GM08714 (cell line): ENCODE results near the gene DNAJA2.
"Not testable (repeated sequence)": the region's sequence is repeated elsewhere in the genome, so short reads cannot be mapped to it uniquely, and the experiment has no call there.

Source experiments
- H3K4me3 ChIP-seq: fragments of 200-500 bp; sonication (Bioruptor generic); 2 replicates; pipeline ENCODE4 v1.5.1; 2014; ENCODE audit warnings: mild to moderate bottlenecking, low read length, inconsistent platforms
- ZNF274 ChIP-seq: IDR thresholded peaks from 2 replicates; pipeline ENCODE4 v1.6.1; 2012; ENCODE audit warnings: mild to moderate bottlenecking, low read depth, low read length

Gene DNAJA2

GRCh38 chr16:46962629-46963028 lies 10.8 kb downstream of the DNAJA2 start:
- no peak overlapping the region for H3K4me3 ChIP-seq

DNA sequence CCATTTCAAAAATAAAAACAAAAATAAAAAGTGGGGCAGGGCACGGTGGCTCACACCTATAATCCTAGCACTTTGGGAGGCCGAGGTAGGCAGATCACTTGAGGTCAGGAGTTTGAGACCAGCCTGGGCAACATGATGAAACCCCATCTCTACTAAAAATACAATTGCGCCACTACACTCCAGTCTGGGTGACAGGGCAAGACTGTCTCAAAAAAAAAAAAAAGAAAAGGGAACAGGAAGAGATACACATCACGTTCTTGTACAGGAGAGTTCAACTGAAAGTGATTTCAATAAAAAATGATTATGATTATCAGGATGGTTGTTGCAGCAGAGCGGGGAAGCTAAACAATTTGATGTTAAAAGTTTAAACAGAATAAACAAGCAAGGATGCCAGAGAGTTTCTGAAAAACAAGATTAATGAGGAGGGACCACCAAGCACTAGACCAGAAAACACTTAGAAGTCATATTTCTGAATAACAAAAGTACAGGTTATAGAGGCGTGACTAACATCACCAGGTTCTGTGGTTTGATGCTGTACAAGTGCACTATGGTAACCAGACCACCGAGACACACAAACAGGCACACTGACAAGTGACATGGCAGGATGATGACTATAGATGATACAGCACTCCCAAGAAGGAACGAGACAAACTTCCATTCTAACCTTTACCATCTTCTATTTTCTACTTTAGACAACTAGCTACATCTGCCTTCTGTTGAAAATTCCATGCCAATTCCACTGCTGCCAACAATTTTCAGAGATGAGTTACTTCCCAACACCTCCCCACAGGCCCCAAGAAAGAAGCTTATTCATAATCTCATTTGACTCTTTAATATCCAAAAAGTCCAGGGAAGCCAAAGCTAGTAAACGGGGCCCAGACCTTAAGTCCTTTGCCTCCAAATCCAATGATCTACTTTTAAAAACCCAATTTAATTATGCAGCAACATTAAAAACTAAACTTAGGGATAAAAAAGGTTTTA lies 11.8 kb downstream of the DNAJA2 start:
- no peak for TF ChIP-seq ZNF274
- H3K4me3 ChIP-seq = no peak overlapping the region

More at GRCh38 chr16:46962629-46963028, 10.8 kb downstream of the DNAJA2 start:
- no peak for TF ChIP-seq ZNF274

DNA sequence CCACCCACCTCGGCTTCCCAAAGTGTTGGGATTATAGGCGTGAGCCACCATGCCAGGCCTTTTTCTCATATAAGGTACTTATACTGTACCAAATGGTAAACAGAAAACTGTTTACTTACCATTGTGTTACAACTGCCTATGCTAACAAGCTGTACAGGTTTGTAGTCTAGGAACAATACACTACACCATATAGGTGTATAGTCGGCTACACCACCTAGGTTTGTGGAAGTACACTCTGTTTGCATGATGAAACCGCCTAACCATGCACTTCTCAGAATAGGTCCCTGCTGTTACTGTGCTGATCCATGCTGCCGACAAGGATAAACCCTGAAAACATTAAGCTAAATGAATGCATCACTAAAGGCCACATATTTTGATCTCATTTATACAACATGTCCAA lies 18.9 kb downstream of the DNAJA2 start:
- H3K4me3 ChIP-seq = no peak overlapping the region
- no peak for TF ChIP-seq ZNF274

DNA sequence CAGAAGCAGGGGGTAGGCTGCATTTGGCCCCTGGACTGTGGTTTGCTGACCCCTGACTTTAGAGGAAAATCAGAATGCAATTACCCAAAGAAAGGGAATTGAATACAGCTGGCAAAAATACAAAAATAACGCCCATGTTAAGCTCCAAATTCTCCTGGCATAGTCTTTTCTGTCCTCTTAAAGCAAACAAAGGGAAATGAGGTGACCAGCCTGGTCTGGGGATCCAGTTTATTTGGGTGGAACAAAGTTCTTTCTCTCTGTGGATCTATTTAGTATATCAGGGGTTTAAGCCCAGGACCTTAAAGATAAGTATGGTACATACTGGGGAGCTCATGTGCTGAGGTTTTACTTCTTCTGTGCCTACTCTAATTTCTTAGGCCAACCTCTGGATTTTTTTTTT lies 23.5 kb downstream of the DNAJA2 start:
- TF ChIP-seq ZNF274 = no peak
- no peak overlapping the region for H3K4me3 ChIP-seq

GRCh38 chr16:46949241-46949892 lies 24.1 kb downstream of the DNAJA2 start:
- TF ChIP-seq ZNF274 = no peak
- no peak overlapping the region for H3K4me3 ChIP-seq

- TF ChIP-seq ZNF274 = no peak
These were observed 24.8 kb downstream of the DNAJA2 start for GRCh38 chr16:46948548-46949166.

GRCh38 chr16:46947900-46948547 lies 25.4 kb downstream of the DNAJA2 start:
- no peak for TF ChIP-seq ZNF274
- H3K4me3 ChIP-seq = no peak overlapping the region

More at GRCh38 chr16:46948548-46949166, 24.8 kb downstream of the DNAJA2 start:
- no peak overlapping the region for H3K4me3 ChIP-seq

DNA sequence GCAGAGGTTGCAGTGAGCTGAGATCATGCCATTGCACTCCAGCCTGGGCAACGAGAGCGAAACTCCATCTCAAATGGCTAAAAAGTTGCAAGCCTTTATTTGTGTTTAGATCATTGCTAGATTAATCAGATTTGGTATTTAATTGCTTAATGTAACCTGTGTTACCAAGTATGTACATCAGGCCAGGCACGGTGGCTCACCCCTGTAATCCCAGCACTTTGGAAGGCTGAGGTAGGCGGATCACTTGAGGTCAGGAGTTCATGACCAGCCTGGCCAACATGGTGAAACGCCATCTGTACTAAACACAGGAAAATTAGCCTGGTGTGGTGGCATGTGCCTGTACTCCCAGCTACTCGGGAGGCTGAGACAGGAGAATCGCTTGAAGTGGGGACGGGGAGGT lies 28.8 kb downstream of the DNAJA2 start:
- H3K4me3 ChIP-seq = not testable (repeated sequence)

DNA sequence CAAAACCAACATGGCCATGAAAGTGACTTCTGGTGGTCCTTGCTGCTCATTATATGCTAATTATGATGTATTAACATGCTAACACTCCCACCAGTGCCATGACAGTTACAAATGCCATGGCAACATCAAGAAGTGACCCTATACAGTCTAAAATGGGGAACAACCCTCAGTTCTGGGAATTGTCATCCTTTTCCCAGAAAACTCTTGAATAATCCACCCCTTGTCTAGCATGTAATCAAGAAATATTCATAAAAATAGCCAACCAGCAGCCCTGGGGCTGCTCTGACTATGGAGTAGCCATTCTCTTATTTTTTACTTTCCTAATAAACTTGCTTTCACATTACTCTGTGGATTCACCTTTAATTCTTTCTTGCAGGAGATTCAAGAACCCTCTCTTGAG lies 35.9 kb downstream of the DNAJA2 start:
- H3K4me3 ChIP-seq = no peak overlapping the region
- TF ChIP-seq ZNF274 = no peak

DNA sequence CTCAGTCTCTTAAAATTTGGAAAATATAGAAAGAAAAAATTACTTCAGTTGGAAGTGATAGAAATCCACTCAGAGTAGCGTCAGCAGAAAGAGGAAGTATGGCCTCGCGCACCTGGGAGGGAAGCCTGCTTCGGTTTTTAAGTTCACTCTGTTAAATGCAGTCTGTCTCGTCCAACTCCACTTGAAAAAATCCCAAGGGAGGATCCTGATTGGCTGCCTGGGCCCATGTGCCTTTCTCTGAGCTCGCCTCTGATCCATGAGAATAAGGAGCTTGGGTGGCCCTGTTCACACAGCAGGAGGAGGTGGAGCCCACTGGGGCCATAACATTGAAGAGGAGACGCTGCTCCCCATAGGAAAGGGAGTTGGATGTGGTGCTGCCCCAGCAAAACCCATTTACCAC lies 40.7 kb downstream of the DNAJA2 start:
- TF ChIP-seq ZNF274 = no peak
- H3K4me3 ChIP-seq = no peak overlapping the region

DNA sequence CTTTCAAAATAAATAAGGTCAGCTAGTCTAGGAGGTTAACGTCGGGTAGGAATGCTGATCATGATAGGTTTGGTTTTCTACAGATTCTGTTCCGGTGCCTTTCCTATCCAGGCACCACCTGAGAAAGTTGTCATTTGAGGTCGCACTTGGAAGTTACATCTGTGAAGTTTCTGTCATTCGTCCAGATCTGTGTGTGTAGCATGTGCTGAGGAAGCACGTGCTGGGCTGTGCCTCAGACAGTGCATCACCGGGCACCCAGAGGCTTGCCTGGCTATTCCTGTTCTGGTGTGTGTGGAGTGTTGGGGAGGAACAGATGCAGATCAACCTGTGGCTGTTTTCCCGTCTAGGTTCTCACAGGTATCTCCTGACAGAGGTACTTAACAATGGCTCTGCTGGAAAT lies 42.6 kb downstream of the DNAJA2 start:
- no peak overlapping the region for H3K4me3 ChIP-seq
- no peak for TF ChIP-seq ZNF274

DNA sequence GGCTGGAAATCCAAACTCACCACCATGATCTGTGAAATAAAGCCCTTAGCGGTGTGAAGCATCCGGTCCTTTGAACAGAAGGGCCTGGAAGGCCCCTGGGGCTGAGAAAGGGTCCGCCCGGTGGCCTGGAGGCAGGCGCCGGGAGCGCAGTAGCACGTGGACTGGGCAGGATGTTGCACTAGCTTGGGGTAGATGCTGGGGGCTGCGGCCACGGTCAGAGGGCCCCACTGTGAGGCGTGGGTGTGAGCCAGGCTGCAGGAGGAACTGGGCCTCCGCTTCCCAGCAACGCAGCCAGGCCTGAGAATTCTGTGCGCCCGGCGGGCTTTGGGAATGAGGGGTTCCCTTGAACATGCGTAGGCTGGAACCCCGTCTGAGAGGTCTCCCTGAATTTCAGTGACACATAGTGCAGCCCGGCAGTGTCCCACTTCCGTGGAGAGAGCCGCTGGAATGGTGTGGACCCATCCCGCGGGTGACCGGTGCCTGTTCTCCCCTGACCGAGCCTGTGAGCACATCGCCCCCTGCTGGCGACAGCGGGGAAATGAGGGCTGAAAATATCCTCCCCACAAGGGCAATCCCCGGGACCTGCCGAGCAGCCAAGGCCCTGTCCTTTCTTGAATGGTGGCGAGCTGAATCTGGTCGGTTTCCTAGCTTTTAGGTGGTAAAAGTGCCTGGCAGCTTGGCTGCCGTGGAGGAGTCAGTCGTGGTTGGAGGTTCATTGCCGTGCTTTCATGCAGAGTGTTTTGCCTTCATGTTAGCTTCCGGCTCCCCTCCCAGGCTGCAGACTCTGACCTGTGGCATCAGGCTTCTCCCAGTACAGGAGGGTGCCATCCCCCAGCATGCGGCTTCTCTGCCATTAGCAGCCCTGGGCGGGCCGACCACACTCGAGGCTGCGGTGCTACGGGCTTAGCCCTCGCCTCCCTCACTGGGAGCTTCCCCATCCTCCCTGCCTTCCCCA lies 43.8 kb downstream of the DNAJA2 start:
- TF ChIP-seq ZNF274 = no peak
- H3K4me3 ChIP-seq = no peak overlapping the region

GRCh38 chr16:46928811-46929210 lies 44.7 kb downstream of the DNAJA2 start:
- no peak overlapping the region for H3K4me3 ChIP-seq
- no peak for TF ChIP-seq ZNF274
